ENCODE measurements around the gene ATP2B2. TPM values are rescaled to one million over a fixed set of nuclear protein-coding genes. Genes with fewer than 3 reads are reported as not detected.

ATP2B2 gene
- total RNA-seq, 1 donor from 2014 or later, result not detected

DNA sequence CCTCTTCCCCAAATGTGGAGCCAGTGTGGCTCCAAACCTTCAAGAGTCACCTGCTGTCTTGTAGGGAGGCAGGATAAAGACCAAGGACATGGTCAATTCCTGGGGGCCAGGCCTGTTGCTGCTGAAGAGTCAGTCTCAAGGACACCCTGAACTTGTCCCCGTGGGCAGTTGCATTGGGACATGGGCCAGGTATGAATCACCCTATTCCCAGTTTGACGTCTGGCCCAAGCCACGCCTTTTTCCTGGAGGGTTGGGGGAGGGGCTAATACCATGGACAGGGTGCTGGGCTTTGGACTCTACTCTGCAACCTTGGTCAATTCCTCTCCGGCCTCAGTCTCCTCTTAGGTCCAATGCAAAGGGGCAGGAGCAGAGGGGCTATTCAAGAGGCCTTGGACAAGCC, 10.4 kb downstream of the ATP2B2 start:
- TF ChIP-seq, protein P1, sequence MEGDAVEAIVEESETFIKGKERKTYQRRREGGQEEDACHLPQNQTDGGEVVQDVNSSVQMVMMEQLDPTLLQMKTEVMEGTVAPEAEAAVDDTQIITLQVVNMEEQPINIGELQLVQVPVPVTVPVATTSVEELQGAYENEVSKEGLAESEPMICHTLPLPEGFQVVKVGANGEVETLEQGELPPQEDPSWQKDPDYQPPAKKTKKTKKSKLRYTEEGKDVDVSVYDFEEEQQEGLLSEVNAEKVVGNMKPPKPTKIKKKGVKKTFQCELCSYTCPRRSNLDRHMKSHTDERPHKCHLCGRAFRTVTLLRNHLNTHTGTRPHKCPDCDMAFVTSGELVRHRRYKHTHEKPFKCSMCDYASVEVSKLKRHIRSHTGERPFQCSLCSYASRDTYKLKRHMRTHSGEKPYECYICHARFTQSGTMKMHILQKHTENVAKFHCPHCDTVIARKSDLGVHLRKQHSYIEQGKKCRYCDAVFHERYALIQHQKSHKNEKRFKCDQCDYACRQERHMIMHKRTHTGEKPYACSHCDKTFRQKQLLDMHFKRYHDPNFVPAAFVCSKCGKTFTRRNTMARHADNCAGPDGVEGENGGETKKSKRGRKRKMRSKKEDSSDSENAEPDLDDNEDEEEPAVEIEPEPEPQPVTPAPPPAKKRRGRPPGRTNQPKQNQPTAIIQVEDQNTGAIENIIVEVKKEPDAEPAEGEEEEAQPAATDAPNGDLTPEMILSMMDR (IDR thresholded peaks at IDR 0.05; ENCODE audit: insufficient read depth, low read length, poor library complexity, severe bottlenecking), result no peak
- Histone ChIP-seq H3K4me3 (ENCODE audit: low read depth, low read length) (no peak overlapping the region), H3K36me3 (ENCODE audit: control insufficient read depth, insufficient read depth, low read length) (no peaks in the 10 kb centered on the region), H3K27me3 (ENCODE audit: control insufficient read depth, insufficient read depth, low read length) (peaks cover 17% of the 10 kb centered on the region)
- DNase-seq (ENCODE audit: low read depth), result no peak

DNA sequence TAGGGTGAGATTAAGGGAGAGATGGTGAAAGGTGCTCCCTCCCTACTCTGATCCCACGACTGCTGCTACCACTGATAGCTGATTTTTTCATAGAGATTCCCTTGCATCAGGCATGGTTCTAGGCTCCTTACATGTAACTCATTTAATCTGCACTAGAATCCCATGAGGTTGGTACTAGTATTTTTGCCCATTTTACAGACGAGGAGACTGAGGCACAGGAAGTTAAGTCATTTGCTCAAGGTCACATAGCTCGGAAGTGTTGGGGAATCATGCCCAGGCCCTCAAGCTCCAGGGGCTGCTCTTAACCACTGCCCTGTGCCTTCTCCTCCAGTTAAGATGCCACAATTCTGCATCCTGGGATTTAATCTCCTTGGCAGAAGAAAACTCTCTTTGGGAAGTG, 11.2 kb downstream of the ATP2B2 start:
- DNase-seq (ENCODE audit: low read depth), result no peak
- TF ChIP-seq, protein P1 (IDR thresholded peaks at IDR 0.05; ENCODE audit: insufficient read depth, low read length, poor library complexity, severe bottlenecking), result no peak
- H3K36me3 ChIP-seq (ENCODE audit: control insufficient read depth, insufficient read depth, low read length), result no peaks in the 10 kb centered on the region
- no peak overlapping the region for H3K4me3 ChIP-seq (ENCODE audit: low read depth, low read length)
- peaks cover 17% of the 10 kb centered on the region for H3K27me3 ChIP-seq (ENCODE audit: control insufficient read depth, insufficient read depth, low read length)

DNA sequence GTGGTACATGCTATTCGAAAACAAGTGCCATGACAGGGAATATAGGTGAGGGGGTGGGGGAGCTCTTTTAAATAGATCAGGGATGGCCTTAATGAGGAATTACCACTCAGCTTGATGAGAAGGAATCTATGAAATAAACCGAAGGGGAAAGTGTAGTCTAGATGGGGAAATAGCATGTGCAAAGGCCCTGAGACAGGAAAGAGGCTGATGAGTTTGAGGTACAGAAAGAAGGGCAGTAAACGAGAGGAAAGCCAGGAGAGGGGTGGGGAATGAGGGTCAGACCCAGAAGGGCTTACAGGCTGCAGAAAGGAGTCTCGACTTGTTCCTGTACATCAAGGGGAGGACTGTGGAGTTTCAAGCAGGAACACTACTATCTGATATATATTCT, 12.2 kb downstream of the ATP2B2 start:
- Histone ChIP-seq H3K4me3 (ENCODE audit: low read depth, low read length) (no peak overlapping the region), H3K27me3 (ENCODE audit: control insufficient read depth, insufficient read depth, low read length) (peaks cover 15% of the 10 kb centered on the region), H3K36me3 (ENCODE audit: control insufficient read depth, insufficient read depth, low read length) (no peaks in the 10 kb centered on the region)
- DNase-seq (ENCODE audit: low read depth), result no peak
- TF ChIP-seq, protein P1 (IDR thresholded peaks at IDR 0.05; ENCODE audit: insufficient read depth, low read length, poor library complexity, severe bottlenecking), result no peak

DNA sequence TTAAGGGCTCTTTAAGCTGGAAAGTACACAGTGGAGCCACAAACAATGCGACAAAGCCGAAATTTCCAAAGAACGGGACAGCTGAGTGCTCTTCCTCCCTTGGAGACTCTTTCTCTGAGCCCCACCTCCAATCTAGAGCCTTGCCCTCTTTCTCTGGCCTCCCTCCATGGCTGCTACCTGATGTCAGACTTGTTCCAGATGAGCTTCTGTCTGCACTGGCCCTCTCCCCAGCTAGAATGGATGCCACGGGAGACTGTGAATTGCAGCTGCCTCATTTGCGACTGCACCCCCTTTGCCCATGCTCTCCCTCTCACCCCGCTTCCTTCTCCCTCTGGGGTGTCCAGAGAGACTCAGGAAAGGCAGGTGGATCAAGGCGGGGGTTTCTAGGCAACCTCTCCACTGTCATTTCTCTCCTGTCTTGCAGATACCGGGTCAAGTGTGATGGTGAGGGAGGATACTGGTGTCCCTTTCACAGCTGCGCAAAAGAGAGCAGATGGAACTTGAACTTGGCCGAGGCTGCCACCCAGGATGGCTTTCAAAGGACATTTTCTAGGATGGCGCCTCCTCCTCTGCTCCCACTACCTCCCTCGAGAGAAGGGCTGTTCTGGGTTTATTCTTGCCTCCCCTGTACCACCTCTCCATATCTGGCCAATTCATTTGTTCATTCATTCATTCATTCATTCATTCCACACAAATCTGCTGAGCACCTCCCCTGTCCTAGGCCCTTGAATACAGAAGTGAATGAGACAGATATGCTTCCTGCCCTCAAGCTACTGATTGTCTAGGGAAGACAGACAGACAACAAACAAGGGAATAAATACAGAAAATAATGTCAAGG, 12.8 kb downstream of the ATP2B2 start:
- TF ChIP-seq, protein P1 (IDR thresholded peaks at IDR 0.05; ENCODE audit: insufficient read depth, low read length, poor library complexity, severe bottlenecking), result no peak
- Histone ChIP-seq H3K27me3 (ENCODE audit: control insufficient read depth, insufficient read depth, low read length) (peaks cover 13% of the 10 kb centered on the region), H3K4me3 (ENCODE audit: low read depth, low read length) (no peak overlapping the region), H3K36me3 (ENCODE audit: control insufficient read depth, insufficient read depth, low read length) (no peaks in the 10 kb centered on the region)
- no peak for DNase-seq (ENCODE audit: low read depth)

DNA sequence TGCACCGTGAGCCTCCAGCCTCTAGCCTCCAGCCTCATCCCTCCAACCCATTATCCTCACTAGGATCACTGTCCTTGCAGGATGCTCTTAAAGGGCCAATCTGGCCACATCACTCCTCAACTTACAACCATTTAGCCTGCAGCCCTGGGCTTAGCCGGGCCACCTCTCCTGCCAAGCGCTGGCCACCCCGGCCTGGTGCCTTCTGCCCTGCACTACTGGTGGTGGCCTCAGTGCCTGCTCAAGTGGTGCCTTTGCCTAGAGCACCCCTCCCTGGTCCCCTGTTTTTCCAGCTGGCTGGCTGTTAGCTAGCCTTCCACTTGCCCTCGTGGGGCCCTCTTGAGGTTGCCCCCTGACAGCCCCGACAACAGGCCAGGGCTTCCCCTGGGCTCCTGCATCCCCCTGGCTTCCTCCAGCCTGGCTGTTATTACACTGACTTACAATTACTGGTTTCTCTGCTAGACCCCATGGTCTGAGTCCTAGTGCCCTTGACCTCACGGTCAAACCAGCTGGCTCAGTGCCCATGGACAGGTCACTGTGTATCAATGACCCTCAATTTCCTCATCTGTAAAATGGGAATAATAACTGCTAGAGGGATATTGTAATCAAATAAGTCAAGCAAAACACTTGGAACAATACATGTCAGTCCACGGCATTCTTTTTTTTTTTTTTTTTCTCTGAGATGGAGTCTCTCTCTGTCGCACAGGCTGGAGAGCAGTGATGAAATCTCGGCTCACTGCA, 15.5 kb downstream of the ATP2B2 start:
- no peak overlapping the region for H3K4me3 ChIP-seq (ENCODE audit: low read depth, low read length)
- TF ChIP-seq, protein P1 (IDR thresholded peaks at IDR 0.05; ENCODE audit: insufficient read depth, low read length, poor library complexity, severe bottlenecking), result no peak
- H3K27me3 ChIP-seq (ENCODE audit: control insufficient read depth, insufficient read depth, low read length), result peaks cover 8% of the 10 kb centered on the region
- DNase-seq (ENCODE audit: low read depth), result no peak
- no peaks in the 10 kb centered on the region for H3K36me3 ChIP-seq (ENCODE audit: control insufficient read depth, insufficient read depth, low read length)
